ENCODE results near the gene PHLDB2. TPM values are rescaled to one million over a fixed set of nuclear protein-coding genes. Genes with fewer than 3 reads are reported as not detected.

The PHLDB2 gene
- total RNA-seq, 2 donors from 2014 or later, result 25.9 to 26.4 TPM

GRCh38 chr3:111943533-111943932 lies 84.5 kb downstream of the PHLDB2 start:
- TF ChIP-seq POLR2A (IDR thresholded peaks at IDR 0.05), result no peak
- no peak for TF ChIP-seq CTCF (IDR thresholded peaks at IDR 0.05)
- H3K27me3 ChIP-seq, result no peaks in the 10 kb centered on the region
- intact Hi-C loops (cut with DNase I), result no loop called here
- H3K9me3 ChIP-seq, result no peaks in the 10 kb centered on the region
- H3K27ac ChIP-seq, result no peak overlapping the region
- H3K4me3 ChIP-seq, result no peak overlapping the region
- H3K36me3 ChIP-seq (replicated peaks in 1 of 2; ENCODE audit: insufficient read depth in 1 of 2, low read depth in 2 of 2), result peaks cover 0 to 6% of the 10 kb centered on the region in 2 donors
- no peak for ATAC-seq
- no peak for DNase-seq
- H3K4me1 ChIP-seq, result no peaks in the 10 kb centered on the region
- 92 to 95% methylated on average over 2 of the region's 2 CpGs for WGBS, 2 donors

- no peaks in the 10 kb centered on the region for H3K27me3 ChIP-seq
- no peaks in the 10 kb centered on the region for H3K9me3 ChIP-seq
- intact Hi-C loops (cut with DNase I), result no loop called here
- H3K36me3 ChIP-seq (replicated peaks in 1 of 2; ENCODE audit: insufficient read depth in 1 of 2, low read depth in 2 of 2), result peaks cover 0 to 2% of the 10 kb centered on the region in 2 donors
- H3K27ac ChIP-seq, result no peak overlapping the region
- no peaks in the 10 kb centered on the region for H3K4me1 ChIP-seq
- ATAC-seq, result no peak
- TF ChIP-seq POLR2A (IDR thresholded peaks at IDR 0.05), result no peak
- no peak overlapping the region for H3K4me3 ChIP-seq
- WGBS, 2 donors, result 96% methylated on average over 4 of the region's 4 CpGs
- DNase-seq, result no peak
Observed at GRCh38 chr3:111944372-111944771, 85.3 kb downstream of the PHLDB2 start.

GRCh38 chr3:111947231-111947630 lies 88.2 kb downstream of the PHLDB2 start:
- no peaks in the 10 kb centered on the region for H3K9me3 ChIP-seq
- no peak for TF ChIP-seq CTCF (IDR thresholded peaks at IDR 0.05)
- TF ChIP-seq POLR2A (IDR thresholded peaks at IDR 0.05), result no peak
- no peak for DNase-seq
- no peaks in the 10 kb centered on the region for H3K36me3 ChIP-seq (replicated peaks in 1 of 2; ENCODE audit: insufficient read depth in 1 of 2, low read depth in 2 of 2)
- H3K4me1 ChIP-seq, result no peaks in the 10 kb centered on the region
- intact Hi-C loops (cut with DNase I), result no loop called here
- ATAC-seq, result no peak
- H3K27me3 ChIP-seq, result no peaks in the 10 kb centered on the region
- H3K27ac ChIP-seq, result no peak overlapping the region
- no peak overlapping the region for H3K4me3 ChIP-seq
- 22 to 30% methylated on average over 1 of the region's 1 CpG for WGBS, 2 donors

GRCh38 chr3:111948786-111949185 lies 89.7 kb downstream of the PHLDB2 start:
- Histone ChIP-seq H3K4me3 (no peak overlapping the region), H3K27ac (no peak overlapping the region), H3K27me3 (no peaks in the 10 kb centered on the region), H3K9me3 (no peaks in the 10 kb centered on the region), H3K36me3 (replicated peaks in 1 of 2; ENCODE audit: insufficient read depth in 1 of 2, low read depth in 2 of 2) (no peaks in the 10 kb centered on the region), H3K4me1 (no peaks in the 10 kb centered on the region)
- ATAC-seq (no peak), DNase-seq (no peak)
- 88 to 89% methylated on average over 9 of the region's 9 CpGs for WGBS, 2 donors
- intact Hi-C loops (cut with DNase I), result no loop called here
- TF ChIP-seq POLR2A (IDR thresholded peaks at IDR 0.05), result no peak
- TF ChIP-seq CTCF (IDR thresholded peaks at IDR 0.05), result no peak

- H3K27me3 ChIP-seq, result no peaks in the 10 kb centered on the region
- no peak overlapping the region for H3K27ac ChIP-seq
- intact Hi-C loops (cut with DNase I), result no loop called here
- TF ChIP-seq POLR2A (IDR thresholded peaks at IDR 0.05) (no peak), CTCF (IDR thresholded peaks at IDR 0.05) (no peak)
- H3K4me1 ChIP-seq, result no peaks in the 10 kb centered on the region
- no peak overlapping the region for H3K4me3 ChIP-seq
- ATAC-seq, result no peak
- no peak for DNase-seq
- no peaks in the 10 kb centered on the region for H3K9me3 ChIP-seq
- H3K36me3 ChIP-seq (replicated peaks in 1 of 2; ENCODE audit: insufficient read depth in 1 of 2, low read depth in 2 of 2), result no peaks in the 10 kb centered on the region
- WGBS, 2 donors, result 79 to 83% methylated on average over 3 of the region's 3 CpGs
Observed at GRCh38 chr3:111949712-111950111, 90.6 kb downstream of the PHLDB2 start.

All from body of pancreas (tissue), 4 donors.